A549 (cell line): Measurements from ENCODE around the gene KIF1A.

Source experiments
- EP300 ChIP-seq, 2 experiments: fragments of >200 bp; sonication (Bioruptor Twin); formaldehyde crosslinking; IDR thresholded peaks; 2 replicates in 1 of 2; 3 replicates in 1 of 2; pipeline ENCODE4 v1.6.1; 2016 to 2017
- MAFK ChIP-seq: fragments of 450-650 bp; IDR thresholded peaks from 2 replicates; pipeline ENCODE4 v1.6.1; 2014; ENCODE audit not compliant: partially characterized antibody
- POLR2A ChIP-seq: IDR thresholded peaks from 2 replicates; pipeline ENCODE4 v1.6.1; 2012; ENCODE audit warnings: mild to moderate bottlenecking, low read length
- RAD21 ChIP-seq, 2 experiments: fragments of >200 bp in 1 of 2; sonication (Bioruptor Twin) in 1 of 2; formaldehyde crosslinking in 1 of 2; IDR thresholded peaks in 1 of 2; conservative IDR thresholded peaks in 1 of 2; 2 replicates in 1 of 2; 3 replicates in 1 of 2; pipeline ENCODE4 v1.6.1; 2012 to 2018; ENCODE audit warnings: inconsistent platforms in 1 of 2
- RCOR1 ChIP-seq: fragments of 150-350 bp; IDR thresholded peaks from 2 replicates; pipeline ENCODE4 v1.6.1; 2014; ENCODE audit warnings: antibody characterized with exemption, low read length, low read depth
- TF ChIP-seq, protein P1 (sequence below): fragments of >200 bp; sonication (Bioruptor Twin); formaldehyde crosslinking; IDR thresholded peaks from 3 replicates; pipeline ENCODE4 v1.5.1; 2016
- TF ChIP-seq, protein P2 (sequence below): IDR thresholded peaks from 2 replicates; pipeline ENCODE4 v1.6.1; 2012

DNA sequence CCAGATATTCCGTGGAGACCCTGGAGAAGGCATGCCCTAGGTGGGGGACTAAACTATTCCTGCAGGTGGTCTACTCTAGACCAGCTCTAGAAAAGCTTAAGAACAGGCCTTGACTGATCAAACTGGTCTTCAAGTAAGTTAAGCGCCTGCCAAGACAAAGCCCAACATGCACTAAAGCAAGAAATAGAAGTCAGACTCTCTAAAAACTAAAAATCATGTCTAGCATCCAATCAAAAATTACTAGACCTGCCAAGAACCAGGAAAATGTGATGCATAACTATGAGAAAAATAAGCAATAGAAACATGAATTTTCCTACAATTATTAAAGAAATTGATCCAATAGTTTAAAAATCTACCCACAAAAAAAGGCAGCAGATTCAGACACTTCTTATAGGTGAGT is 13.6 kb downstream of the KIF1A start:
- TF ChIP-seq MAFK (no peak), EP300 (IDR thresholded peaks at IDR 0.05) (no peak), RCOR1 (no peak), RAD21 (conservative IDR thresholded peaks at IDR 0.05 in 1 of 2, IDR thresholded peaks at IDR 0.05 in 1 of 2) (no peak), POLR2A (no peak)
- TF ChIP-seq, protein P1, sequence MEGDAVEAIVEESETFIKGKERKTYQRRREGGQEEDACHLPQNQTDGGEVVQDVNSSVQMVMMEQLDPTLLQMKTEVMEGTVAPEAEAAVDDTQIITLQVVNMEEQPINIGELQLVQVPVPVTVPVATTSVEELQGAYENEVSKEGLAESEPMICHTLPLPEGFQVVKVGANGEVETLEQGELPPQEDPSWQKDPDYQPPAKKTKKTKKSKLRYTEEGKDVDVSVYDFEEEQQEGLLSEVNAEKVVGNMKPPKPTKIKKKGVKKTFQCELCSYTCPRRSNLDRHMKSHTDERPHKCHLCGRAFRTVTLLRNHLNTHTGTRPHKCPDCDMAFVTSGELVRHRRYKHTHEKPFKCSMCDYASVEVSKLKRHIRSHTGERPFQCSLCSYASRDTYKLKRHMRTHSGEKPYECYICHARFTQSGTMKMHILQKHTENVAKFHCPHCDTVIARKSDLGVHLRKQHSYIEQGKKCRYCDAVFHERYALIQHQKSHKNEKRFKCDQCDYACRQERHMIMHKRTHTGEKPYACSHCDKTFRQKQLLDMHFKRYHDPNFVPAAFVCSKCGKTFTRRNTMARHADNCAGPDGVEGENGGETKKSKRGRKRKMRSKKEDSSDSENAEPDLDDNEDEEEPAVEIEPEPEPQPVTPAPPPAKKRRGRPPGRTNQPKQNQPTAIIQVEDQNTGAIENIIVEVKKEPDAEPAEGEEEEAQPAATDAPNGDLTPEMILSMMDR: no peak
- TF ChIP-seq, protein P2, sequence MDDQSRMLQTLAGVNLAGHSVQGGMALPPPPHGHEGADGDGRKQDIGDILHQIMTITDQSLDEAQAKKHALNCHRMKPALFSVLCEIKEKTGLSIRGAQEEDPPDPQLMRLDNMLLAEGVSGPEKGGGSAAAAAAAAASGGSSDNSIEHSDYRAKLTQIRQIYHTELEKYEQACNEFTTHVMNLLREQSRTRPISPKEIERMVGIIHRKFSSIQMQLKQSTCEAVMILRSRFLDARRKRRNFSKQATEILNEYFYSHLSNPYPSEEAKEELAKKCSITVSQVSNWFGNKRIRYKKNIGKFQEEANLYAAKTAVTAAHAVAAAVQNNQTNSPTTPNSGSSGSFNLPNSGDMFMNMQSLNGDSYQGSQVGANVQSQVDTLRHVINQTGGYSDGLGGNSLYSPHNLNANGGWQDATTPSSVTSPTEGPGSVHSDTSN: no peak
